SK-MEL-5 (cell line): ENCODE results near the gene TAF1B. TPM values are rescaled to one million over a fixed set of nuclear protein-coding genes. Genes with fewer than 3 reads are reported as not detected.

Experiments
- DNase-seq: peaks from one replicate; pipeline ENCODE4 v3.0.0-alpha.2; 2016; ENCODE audit warnings: low read depth, low spot score
- in situ Hi-C: cut with HindIII; loops from 2 replicates; pipeline ENCODE4 v1.10.0; 2016; ENCODE audit warnings: low sequenced_read_pairs, high pct_unique_total_duplicates, low pct_unique_long_range_greater_than_20kb
- total RNA-seq: library from RNA; depleted of rRNA; stranded (reverse); fragments of >200 nt; shearing (Covaris generic); gene quantifications from 2 replicates; pipeline ENCODE4 v1.2.3, GENCODE V29; 2014

The TAF1B gene
- total RNA-seq, 1 experiment from 2014 or later: 26.7 TPM

- no peak for DNase-seq
- in situ Hi-C loops: no loop called here
Observed at GRCh38 chr2:9941996-9942390, 98.7 kb downstream of the TAF1B start.

DNA sequence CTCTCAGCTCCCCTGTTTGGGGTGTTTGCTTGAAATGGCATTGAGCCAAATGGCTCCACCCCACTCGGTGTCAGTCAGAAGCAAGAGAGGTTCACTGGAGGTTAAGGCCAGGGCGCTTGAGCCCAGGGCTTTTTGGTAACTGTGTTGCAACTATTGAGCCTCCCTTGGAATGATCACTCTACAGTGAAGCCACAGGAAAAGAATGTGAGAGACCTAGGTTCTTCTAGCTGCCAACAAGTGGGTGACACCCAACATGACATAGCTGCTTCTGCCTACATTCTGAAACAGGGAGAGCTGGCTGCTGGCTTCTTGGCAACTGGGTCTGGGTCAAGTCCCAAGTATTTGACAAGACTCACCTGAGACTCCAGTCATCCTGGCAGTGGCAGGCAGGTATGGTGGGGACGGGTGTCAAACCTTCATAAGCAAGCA lies 101.1 kb downstream of the TAF1B start:
- in situ Hi-C loops: no loop called here
- DNase-seq: no peak

- in situ Hi-C loops: no loop called here
- DNase-seq: no peak
Observed at GRCh38 chr2:9945596-9945995, 102.3 kb downstream of the TAF1B start.

DNA sequence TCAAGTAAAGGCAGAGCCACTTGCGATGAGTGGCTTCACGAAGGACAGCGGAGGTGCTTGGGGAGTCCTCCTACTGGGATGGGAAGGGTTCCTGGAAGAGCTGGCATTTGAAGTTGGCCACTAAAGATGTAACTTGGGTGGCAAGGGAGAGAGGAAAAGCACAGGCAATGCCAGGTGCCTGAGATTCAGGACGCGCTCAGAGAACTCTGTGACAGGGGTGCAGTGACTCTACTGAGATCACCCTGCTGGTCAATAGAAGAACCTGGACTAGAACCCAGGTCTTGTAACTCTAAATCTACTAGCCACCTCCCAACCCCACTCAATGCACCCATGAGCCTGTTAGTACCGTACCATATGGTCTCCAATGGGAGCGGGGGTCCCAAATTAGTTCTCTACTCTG lies 102.8 kb downstream of the TAF1B start:
- no peak for DNase-seq
- in situ Hi-C loops: no loop called here

GRCh38 chr2:9946818-9947217 lies 103.5 kb downstream of the TAF1B start:
- in situ Hi-C loops: no loop called here
- no peak for DNase-seq

- in situ Hi-C loops: no loop called here
- DNase-seq: no peak
Observed at GRCh38 chr2:9948721-9949120, 105.4 kb downstream of the TAF1B start.

DNA sequence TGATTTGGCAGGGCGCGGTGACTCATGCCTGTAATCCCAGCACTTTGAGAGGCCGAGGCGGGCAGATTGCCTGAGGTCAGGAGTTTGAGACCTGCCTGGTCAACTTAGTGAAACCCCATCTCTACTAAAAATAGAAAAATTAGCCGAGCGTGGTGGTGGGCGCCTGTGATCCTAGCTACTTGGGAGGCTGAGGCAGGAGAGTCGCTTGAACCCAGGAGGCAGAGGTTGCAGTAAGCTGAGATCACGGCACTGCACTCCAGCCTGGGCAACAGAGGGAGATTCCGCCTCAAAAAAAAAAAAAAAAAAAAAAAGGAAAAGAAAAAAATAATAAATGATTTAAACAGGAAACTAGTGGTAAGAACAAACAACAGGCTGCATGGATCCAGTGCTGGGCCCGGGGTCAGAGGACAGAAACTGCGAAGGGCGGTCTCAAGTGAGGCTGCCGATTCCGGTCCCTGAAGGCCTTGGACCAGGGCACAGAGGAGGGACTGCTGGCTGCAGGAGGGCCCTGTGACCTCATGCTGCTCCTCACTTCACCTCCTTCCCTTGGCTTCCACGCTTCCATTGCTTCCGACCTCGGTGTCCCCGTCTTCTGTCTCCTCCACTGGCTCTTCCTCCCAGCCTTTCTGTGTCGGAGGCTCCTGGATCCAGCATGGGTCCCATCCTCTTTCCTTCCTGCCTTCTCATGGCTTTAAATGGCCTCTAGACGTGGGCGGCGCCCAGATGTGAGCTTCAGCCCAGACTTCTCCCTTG lies 106.1 kb downstream of the TAF1B start:
- no peak for DNase-seq
- in situ Hi-C loops: no loop called here

GRCh38 chr2:9949992-9950520 lies 106.8 kb downstream of the TAF1B start:
- DNase-seq: no peak
- in situ Hi-C loops: loop anchor here (25.0 kb wide), 1 partner anchor 113 kb away; the partner anchor contains the start of gene TAF1B

GRCh38 chr2:9950521-9951271 lies 107.4 kb downstream of the TAF1B start:
- in situ Hi-C loops: loop anchor here (25.0 kb wide), 1 partner anchor 113 kb away; the partner anchor contains the start of gene TAF1B
- DNase-seq: peak; percentile 47

- DNase-seq: no peak
- in situ Hi-C loops: loop anchor here (25.0 kb wide), 1 partner anchor 114 kb away; the partner anchor contains the start of gene TAF1B
Observed at GRCh38 chr2:9951272-9951521, 107.9 kb downstream of the TAF1B start.

DNA sequence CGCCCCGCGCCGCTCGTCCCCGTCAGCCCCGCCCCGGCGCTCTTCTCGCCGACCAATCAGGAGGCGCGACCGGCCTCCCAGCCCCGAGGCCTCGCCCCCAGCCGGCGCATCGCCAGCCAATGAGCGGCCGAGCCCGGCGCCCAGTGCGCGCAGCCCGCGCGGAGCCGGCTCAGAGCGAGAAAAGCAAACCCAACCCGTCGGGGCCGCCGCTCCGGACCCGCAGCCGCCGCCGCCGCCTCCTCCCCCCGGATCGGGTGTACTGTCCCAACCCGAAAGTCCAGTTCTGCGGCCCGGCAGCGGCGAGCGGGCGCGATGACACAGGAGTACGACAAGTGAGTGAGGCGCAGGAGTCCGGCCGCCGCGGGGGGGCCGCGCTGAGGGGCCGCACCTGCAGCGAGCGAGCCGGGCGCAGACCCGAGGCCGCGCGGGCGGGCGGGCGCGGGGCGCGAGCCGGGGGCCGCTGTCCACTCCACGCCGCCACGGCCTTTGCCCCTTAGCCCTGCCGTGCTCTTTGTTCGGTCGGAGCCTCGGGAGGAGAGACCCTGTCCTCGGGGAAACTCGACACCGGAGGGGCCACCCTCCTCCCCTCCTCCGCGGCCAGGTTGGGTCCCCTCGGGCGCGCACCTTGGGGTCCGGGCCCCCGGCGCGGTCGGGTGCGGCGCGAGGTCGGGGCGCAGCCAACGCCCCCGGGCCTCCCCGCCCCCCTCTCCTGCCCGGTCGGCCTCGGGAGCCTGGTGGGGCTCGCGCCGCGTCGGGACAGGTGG lies 108.4 kb downstream of the TAF1B start, which contains the start of gene GRHL1:
TSS of gene GRHL1 (plus strand) at position 172 of the 764 bp plus-strand sequence. CDS start at position 313, 141 bp downstream.
- peak; percentile 94 for DNase-seq
- in situ Hi-C loops: loop anchor here (25.0 kb wide), 1 partner anchor 114 kb away; the partner anchor contains the start of gene TAF1B

DNA sequence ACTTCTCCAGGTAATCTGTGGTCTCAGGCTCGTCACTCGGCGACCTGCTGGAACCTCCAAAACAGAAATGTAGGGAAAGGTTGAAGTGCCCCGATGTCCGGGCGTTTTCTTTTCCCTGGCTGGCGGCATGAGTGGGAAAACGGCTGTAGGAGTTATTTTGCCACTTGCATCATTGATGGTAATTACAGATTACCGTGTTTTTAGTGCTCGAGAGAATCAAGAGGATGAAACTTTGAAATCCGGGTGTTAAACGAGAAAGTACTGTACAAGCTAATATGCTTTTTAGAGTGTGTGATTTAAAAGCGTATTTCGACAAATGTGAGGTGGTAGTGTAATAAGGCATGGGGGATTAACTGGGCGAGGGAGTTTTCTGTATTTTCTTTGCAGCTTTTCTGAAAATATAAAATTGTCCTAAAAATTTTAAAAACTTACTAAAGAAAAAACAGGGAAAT lies 109.0 kb downstream of the TAF1B start:
- in situ Hi-C loops: loop anchor here (25.0 kb wide), 1 partner anchor 115 kb away; the partner anchor contains the start of gene TAF1B
- DNase-seq: no peak

DNA sequence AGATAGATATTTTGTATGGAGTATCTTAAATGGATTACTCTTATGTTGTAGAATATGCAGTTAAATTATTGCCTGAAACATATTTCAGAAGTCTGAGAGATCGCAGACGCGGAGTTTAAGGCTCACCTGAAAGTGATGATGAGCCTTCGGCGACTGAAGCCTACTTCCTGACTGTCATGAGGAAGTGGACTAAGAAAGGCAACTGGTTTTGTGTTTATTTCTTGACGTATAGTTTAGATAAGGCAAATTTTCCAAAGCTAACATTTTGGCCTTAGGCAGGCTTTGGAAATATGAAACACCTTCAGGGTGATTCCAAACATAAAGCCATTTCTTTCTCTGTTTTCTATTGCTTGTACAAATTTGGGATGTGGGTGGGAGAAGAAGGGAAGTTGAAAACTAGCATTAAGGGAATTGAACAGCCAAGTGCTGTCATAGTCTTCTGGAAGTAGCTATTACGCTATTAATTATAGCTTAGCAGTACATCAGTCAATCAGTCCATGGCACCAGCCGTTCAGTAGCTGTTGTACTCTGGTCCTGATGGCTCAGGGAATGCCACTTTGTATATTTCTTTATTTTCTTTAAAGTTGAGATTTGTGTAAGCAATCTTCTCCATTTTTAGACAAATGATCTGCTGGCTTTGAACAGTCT lies 109.7 kb downstream of the TAF1B start:
- DNase-seq: no peak
- in situ Hi-C loops: loop anchor here (25.0 kb wide), 1 partner anchor 116 kb away; the partner anchor contains the start of gene TAF1B

- in situ Hi-C loops: loop anchor here (25.0 kb wide), 1 partner anchor 117 kb away; the partner anchor contains the start of gene TAF1B
- DNase-seq: no peak
Observed at GRCh38 chr2:9954136-9954535, 110.9 kb downstream of the TAF1B start.

DNA sequence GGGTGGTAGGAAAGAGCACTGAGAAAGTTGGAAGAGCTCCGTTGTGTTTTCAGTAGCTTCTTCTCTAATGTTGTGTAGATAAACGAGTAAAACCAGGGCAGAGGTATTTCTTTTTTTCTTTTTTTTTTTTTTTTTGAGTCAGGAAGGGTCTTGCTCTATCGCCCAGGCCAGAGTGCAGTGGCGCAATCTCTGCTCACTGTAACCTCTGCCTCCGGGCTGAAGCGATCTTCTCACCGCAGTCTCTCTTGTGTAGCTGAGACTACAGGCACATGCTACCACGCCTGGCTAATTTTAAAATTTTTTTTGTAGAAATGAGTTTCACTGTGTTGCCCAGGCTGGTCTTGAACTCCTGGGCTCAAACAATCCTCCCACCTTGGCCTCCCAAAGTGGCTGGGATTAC lies 114.8 kb downstream of the TAF1B start:
- in situ Hi-C loops: loop anchor here (25.0 kb wide), 1 partner anchor 121 kb away; the partner anchor contains the start of gene TAF1B

DNA sequence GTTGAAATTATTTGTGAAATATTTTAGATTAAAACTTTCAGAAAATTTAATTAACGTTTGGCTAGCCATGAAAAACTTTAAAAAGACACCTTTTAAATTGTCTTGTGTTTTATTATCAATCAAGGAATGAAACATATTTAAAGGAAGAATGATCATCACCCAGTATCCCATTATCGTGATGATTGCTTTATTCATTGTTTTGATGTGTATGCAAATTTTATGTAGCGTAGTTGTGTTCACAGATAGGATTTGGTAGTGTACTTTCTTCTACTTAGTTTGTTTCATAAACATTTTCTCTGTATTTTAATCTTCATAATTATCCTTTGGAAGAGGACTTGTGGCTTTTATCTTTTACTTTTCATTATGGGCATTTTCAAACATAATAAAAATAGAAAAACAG lies 116.0 kb downstream of the TAF1B start:
- no peak for DNase-seq
- in situ Hi-C loops: loop anchor here (25.0 kb wide), 1 partner anchor 122 kb away; the partner anchor contains the start of gene TAF1B

More for the DNA sequence above, 114.8 kb downstream of the TAF1B start:
- no peak for DNase-seq

GRCh38 chr2:9961013-9961412 lies 117.7 kb downstream of the TAF1B start:
- no peak for DNase-seq
- in situ Hi-C loops: loop anchor here (25.0 kb wide), 1 partner anchor 124 kb away; the partner anchor contains the start of gene TAF1B
